Measurements from ENCODE around the gene ST8SIA1.
A peak's percentile ranks its signal among the peaks of the same experiment; 100 is the strongest.
"Not testable (repeated sequence)": the region's sequence is repeated elsewhere in the genome, so short reads cannot be mapped to it uniquely, and the experiment has no call there.

The ST8SIA1 gene, protein sequence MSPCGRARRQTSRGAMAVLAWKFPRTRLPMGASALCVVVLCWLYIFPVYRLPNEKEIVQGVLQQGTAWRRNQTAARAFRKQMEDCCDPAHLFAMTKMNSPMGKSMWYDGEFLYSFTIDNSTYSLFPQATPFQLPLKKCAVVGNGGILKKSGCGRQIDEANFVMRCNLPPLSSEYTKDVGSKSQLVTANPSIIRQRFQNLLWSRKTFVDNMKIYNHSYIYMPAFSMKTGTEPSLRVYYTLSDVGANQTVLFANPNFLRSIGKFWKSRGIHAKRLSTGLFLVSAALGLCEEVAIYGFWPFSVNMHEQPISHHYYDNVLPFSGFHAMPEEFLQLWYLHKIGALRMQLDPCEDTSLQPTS

GRCh38 chr12:22334410-22335100 lies at the start of gene ST8SIA1:
Gene ST8SIA1, minus strand, starts transcription at chr12:22334707. Its CDS starts 475 bp downstream, at chr12:22334232.
- Histone ChIP-seq H3K36me3 (replicated peaks; ENCODE audit: insufficient read depth, low read length) (no peaks in the 10 kb centered on the region), H3K9ac (ENCODE audit: low read length) (peak within 1 kb of the TSS; percentile 34; the same call in 1 of the 2 replicates), H3K4me2 (ENCODE audit: low read depth, low read length) (peak within 1 kb of the TSS; percentile 55), H2AFZ (ENCODE audit: low read length) (peak within 1 kb of the TSS; percentile 83), H3K27me3 (replicated peaks; ENCODE audit: insufficient read depth, low read length) (no peaks in the 10 kb centered on the region), H3K9me2 (replicated peaks; ENCODE audit: insufficient read depth, low read length) (no peaks in the 10 kb centered on the region), H3K4me1 (ENCODE audit: low read length) (no peaks in the 10 kb centered on the region), H3K27ac (ENCODE audit: low read length) (no peak within 1 kb of the TSS; the same call in 1 of the 2 replicates), H3K9me3 (replicated peaks; ENCODE audit: insufficient read depth, low read length) (no peaks in the 10 kb centered on the region), H4K20me1 (ENCODE audit: insufficient read depth, low read length) (no peaks in the 10 kb centered on the region), H3K4me3 (ENCODE audit: low read length) (peak within 1 kb of the TSS; percentile 75), H3F3A (ENCODE audit: insufficient read depth, low read length) (peaks cover 6% of the 10 kb centered on the region; the same call in 1 of the 2 replicates), H3K79me2 (ENCODE audit: low read length) (no peaks in the 10 kb centered on the region)
- peak; percentile 40 for DNase-seq
- TF ChIP-seq EZH2phosphoT487 (IDR thresholded peaks at IDR 0.05; ENCODE audit: low read length): no peak
- TF ChIP-seq CTCF (IDR thresholded peaks at IDR 0.05; ENCODE audit: low read length): no peak
- no peak for TF ChIP-seq EZH2 (optimal IDR thresholded peaks at IDR 0.05; ENCODE audit: low read depth, low read length)

DNA sequence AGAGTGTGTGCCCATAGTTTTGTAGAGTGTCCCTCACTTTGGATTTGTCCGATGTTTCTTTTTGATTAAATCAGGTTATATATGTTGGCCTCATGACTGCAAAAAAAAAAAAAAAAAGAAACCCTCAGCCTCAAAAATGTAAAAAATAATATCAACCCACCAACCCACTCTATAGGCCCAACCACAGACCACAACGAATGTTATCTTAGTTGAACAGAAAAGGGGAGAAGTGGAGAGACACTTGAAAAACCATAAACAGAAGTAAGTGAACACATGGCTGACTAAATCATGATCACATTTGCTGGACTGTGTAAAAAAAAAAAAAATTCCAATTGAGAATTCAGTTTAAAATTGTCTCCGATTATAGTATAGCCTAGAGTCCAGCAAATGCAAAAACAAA lies 45.5 kb upstream of the ST8SIA1 start:
- Histone ChIP-seq H3K27me3 (replicated peaks; ENCODE audit: insufficient read depth, low read length) (no peaks in the 10 kb centered on the region), H3K9ac (ENCODE audit: low read length) (no peak overlapping the region), H2AFZ (ENCODE audit: low read length) (no peak overlapping the region), H3K27ac (ENCODE audit: low read length) (no peak overlapping the region), H3K9me2 (replicated peaks; ENCODE audit: insufficient read depth, low read length) (no peaks in the 10 kb centered on the region), H3K9me3 (replicated peaks; ENCODE audit: insufficient read depth, low read length) (no peaks in the 10 kb centered on the region), H3K79me2 (ENCODE audit: low read length) (no peaks in the 10 kb centered on the region), H3K36me3 (replicated peaks; ENCODE audit: insufficient read depth, low read length) (no peaks in the 10 kb centered on the region), H3K4me3 (ENCODE audit: low read length) (no peak overlapping the region), H3K4me1 (ENCODE audit: low read length) (no peaks in the 10 kb centered on the region), H4K20me1 (ENCODE audit: insufficient read depth, low read length) (no peaks in the 10 kb centered on the region), H3K4me2 (ENCODE audit: low read depth, low read length) (no peak overlapping the region), H3F3A (ENCODE audit: insufficient read depth, low read length) (no peaks in the 10 kb centered on the region)
- TF ChIP-seq EZH2 (optimal IDR thresholded peaks at IDR 0.05; ENCODE audit: low read depth, low read length): no peak
- TF ChIP-seq EZH2phosphoT487 (IDR thresholded peaks at IDR 0.05; ENCODE audit: low read length): no peak
- TF ChIP-seq CTCF (IDR thresholded peaks at IDR 0.05; ENCODE audit: low read length): no peak
- DNase-seq: no peak

DNA sequence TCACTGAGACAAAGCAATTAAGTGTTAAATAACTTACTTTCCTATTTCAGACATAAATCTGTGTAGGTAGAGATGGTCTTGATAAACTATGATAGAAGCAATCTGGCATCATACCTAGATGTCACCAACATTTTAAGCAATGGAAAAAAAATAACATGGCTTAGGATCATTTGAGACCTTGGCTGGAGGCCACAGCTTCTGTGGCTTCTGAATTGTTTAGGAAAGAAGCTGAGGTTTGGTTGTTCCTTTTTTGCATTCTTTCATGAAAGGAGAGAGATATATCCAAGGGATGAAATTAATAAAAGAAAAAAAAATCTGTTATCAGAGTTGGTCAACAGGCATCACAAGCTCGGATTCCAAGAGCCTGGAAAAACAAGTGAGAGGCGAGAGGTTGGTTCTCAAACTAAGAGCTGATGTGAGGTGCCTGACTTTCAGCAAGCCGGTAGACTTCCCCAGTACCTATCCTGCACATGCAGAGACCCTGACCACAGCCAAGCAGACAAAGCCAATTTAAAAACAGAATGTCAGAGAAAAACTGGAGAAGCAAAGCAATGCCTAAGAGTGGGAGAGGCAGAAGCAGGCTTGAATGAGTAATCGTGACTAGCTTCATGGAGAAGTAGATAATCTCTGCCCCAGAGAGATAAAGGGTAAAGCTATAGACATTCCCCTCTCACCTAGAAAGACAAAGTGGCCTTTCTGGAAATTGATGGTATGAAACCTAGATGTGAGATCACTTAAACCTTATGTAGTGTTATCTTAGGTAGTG lies 43.4 kb upstream of the ST8SIA1 start:
- no peak for TF ChIP-seq CTCF (IDR thresholded peaks at IDR 0.05; ENCODE audit: low read length)
- TF ChIP-seq EZH2phosphoT487 (IDR thresholded peaks at IDR 0.05; ENCODE audit: low read length): no peak
- TF ChIP-seq EZH2 (optimal IDR thresholded peaks at IDR 0.05; ENCODE audit: low read depth, low read length): no peak
- H3K9me2 ChIP-seq (replicated peaks; ENCODE audit: insufficient read depth, low read length): no peaks in the 10 kb centered on the region
- no peaks in the 10 kb centered on the region for H3K36me3 ChIP-seq (replicated peaks; ENCODE audit: insufficient read depth, low read length)
- no peaks in the 10 kb centered on the region for H3K27me3 ChIP-seq (replicated peaks; ENCODE audit: insufficient read depth, low read length)
- no peak overlapping the region for H3K27ac ChIP-seq (ENCODE audit: low read length)
- H3K4me2 ChIP-seq (ENCODE audit: low read depth, low read length): no peak overlapping the region
- H3K79me2 ChIP-seq (ENCODE audit: low read length): no peaks in the 10 kb centered on the region
- H2AFZ ChIP-seq (ENCODE audit: low read length): no peak overlapping the region
- H3F3A ChIP-seq (ENCODE audit: insufficient read depth, low read length): no peaks in the 10 kb centered on the region
- DNase-seq: no peak
- no peak overlapping the region for H3K9ac ChIP-seq (ENCODE audit: low read length)
- no peak overlapping the region for H3K4me3 ChIP-seq (ENCODE audit: low read length)
- H4K20me1 ChIP-seq (ENCODE audit: insufficient read depth, low read length): no peaks in the 10 kb centered on the region
- no peaks in the 10 kb centered on the region for H3K4me1 ChIP-seq (ENCODE audit: low read length)
- no peaks in the 10 kb centered on the region for H3K9me3 ChIP-seq (replicated peaks; ENCODE audit: insufficient read depth, low read length)

DNA sequence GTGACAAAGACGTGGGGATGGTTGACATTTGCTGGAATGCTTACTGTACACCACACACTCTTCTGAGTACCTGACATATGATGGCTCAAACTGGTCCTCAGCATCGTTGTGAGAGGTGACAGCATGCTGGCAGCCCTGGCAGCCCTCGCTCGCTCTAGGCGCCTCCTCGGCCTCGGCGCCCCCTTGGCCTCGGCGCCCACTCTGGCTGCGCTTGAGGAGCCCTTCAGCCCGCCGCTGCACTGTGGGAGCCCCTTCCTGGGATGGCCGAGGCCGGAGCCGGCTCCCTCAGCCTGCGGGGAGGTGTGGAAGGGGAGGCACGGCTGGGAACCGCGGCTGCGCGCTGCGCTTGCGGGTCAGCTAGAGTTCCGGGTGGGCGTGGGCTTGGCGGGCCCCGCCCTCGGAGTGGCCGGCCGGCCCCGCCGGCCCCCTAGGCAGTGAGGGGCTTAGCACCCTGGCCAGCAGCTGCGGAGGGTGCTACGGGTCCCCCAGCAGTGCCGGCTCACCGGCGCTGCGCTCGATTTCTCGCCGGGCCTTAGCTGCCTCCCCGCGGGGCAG lies 42.2 kb upstream of the ST8SIA1 start:
- H3K79me2 ChIP-seq (ENCODE audit: low read length); H4K20me1 ChIP-seq (ENCODE audit: insufficient read depth, low read length); H3K4me2 ChIP-seq (ENCODE audit: low read depth, low read length): not testable (repeated sequence)

More for the DNA sequence above, 42.2 kb upstream of the ST8SIA1 start:
- H3K27me3 ChIP-seq (replicated peaks; ENCODE audit: insufficient read depth, low read length); H3K9me2 ChIP-seq (replicated peaks; ENCODE audit: insufficient read depth, low read length); DNase-seq; H2AFZ ChIP-seq (ENCODE audit: low read length); H3K9me3 ChIP-seq (replicated peaks; ENCODE audit: insufficient read depth, low read length); H3K4me1 ChIP-seq (ENCODE audit: low read length); H3K4me3 ChIP-seq (ENCODE audit: low read length); H3F3A ChIP-seq (ENCODE audit: insufficient read depth, low read length); H3K27ac ChIP-seq (ENCODE audit: low read length); H3K9ac ChIP-seq (ENCODE audit: low read length); H3K36me3 ChIP-seq (replicated peaks; ENCODE audit: insufficient read depth, low read length): not testable (repeated sequence)
